Measurements from ENCODE around the gene LINGO4. TPM values are rescaled to one million over a fixed set of nuclear protein-coding genes. Genes with fewer than 3 reads are reported as not detected.

The LINGO4 gene
- total and polyA plus RNA-seq, 2 of the 13 experiments (the other 11 are each of a cell fraction or from before 2014, with no cell fraction given), result 0.02 to 0.05 TPM

DNA sequence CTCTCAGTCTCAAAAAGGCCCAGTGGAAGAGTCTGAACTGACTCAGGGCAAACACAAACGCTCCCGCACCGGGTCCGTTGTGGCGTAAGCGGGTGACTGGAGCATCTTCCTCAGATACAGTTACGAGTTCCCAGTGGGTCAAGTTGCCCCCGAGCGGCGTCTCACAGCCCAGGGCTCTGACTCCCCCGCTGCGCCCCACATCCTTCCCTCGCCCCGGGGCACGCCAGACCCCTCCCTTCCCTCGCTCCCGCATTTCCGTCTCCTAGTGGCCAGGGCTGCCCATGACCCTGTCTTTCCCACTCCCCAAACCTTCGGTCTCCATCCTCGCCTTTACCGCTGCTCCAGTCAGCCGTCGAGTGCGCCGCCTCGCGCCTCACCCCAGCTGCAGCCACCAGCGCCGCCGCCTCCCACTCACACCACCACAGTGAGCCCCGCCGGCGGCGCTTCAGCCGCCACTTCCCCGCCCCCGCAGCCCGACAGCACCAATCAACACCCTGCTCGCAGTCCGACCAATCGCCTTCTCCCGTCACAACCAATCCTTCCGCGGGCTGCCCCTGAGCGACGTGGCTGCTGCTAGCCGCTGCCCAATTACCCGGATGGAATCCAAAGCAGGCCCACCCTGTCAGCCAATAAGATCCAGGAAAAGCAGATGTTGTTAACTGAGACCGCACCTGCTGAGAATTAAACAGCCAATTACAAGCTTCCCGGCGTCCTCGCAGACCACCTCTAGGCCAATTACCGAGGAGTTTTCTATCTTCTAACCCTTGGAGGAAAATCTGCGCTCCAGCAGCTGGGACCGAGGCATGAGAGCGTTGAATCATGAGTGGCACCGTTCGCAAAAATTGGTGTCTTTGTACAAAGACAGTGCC is 14.9 kb downstream of the LINGO4 start, which contains the start of gene TDRKH (continued):
- TF ChIP-seq, protein P1, sequence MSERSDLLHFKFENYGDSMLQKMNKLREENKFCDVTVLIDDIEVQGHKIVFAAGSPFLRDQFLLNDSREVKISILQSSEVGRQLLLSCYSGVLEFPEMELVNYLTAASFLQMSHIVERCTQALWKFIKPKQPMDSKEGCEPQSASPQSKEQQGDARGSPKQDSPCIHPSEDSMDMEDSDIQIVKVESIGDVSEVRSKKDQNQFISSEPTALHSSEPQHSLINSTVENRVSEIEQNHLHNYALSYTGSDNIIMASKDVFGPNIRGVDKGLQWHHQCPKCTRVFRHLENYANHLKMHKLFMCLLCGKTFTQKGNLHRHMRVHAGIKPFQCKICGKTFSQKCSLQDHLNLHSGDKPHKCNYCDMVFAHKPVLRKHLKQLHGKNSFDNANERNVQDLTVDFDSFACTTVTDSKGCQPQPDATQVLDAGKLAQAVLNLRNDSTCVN (CRISPR knock-in tag; IDR thresholded peaks at IDR 0.05; ENCODE audit: borderline replicate concordance), result peak; percentile 49; the same call in 1 of the 2 replicates
- TF ChIP-seq ARHGAP35 (CRISPR knock-in tag; IDR thresholded peaks at IDR 0.05; ENCODE audit: borderline replicate concordance) (peak; percentile 88), ATF7 (IDR thresholded peaks at IDR 0.05) (no peak), ATF7 (CRISPR knock-in tag; IDR thresholded peaks at IDR 0.05) (peak; percentile 61; the same call in 1 of the 2 replicates), ZKSCAN8 (CRISPR knock-in tag; IDR thresholded peaks at IDR 0.05; ENCODE audit: borderline replicate concordance) (no peak), CCAR2 (optimal IDR thresholded peaks at IDR 0.05; ENCODE audit: low read depth, low read length) (no peak), ZBTB37 (CRISPR knock-in tag; IDR thresholded peaks at IDR 0.05) (no peak), ETS1 (CRISPR knock-in tag; IDR thresholded peaks at IDR 0.05) (peak; percentile 67; the same call in 1 of the 2 replicates), CCDC6 (CRISPR knock-in tag; IDR thresholded peaks at IDR 0.05) (peak; percentile 73; the same call in 1 of the 2 replicates), BHLHE40 (IDR thresholded peaks at IDR 0.05; ENCODE audit: low read length) (no peak), ZNF569 (CRISPR knock-in tag; IDR thresholded peaks at IDR 0.05; ENCODE audit: borderline replicate concordance) (no peak), ZNF383 (CRISPR knock-in tag; IDR thresholded peaks at IDR 0.05; ENCODE audit: borderline replicate concordance) (no peak), NR2F1 (CRISPR knock-in tag; IDR thresholded peaks at IDR 0.05) (no peak), NAIF1 (CRISPR knock-in tag; IDR thresholded peaks at IDR 0.05; ENCODE audit: borderline replicate concordance) (no peak), HDAC2 (CRISPR knock-in tag; IDR thresholded peaks at IDR 0.05) (peak; percentile 36), SKI (IDR thresholded peaks at IDR 0.05; ENCODE audit: partially characterized antibody) (peak; percentile 73), STAT6 (CRISPR knock-in tag; IDR thresholded peaks at IDR 0.05; ENCODE audit: borderline replicate concordance) (no peak), CREB3 (CRISPR knock-in tag; IDR thresholded peaks at IDR 0.05) (peak; percentile 84; the same call in 1 of the 2 replicates)
- TF ChIP-seq, protein P2, sequence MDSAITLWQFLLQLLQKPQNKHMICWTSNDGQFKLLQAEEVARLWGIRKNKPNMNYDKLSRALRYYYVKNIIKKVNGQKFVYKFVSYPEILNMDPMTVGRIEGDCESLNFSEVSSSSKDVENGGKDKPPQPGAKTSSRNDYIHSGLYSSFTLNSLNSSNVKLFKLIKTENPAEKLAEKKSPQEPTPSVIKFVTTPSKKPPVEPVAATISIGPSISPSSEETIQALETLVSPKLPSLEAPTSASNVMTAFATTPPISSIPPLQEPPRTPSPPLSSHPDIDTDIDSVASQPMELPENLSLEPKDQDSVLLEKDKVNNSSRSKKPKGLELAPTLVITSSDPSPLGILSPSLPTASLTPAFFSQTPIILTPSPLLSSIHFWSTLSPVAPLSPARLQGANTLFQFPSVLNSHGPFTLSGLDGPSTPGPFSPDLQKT (CRISPR knock-in tag; IDR thresholded peaks at IDR 0.05; ENCODE audit: borderline replicate concordance), result no peak

Measured in HepG2 (cell line).